Measurements from ENCODE around the gene TMEM185B.
"Not testable (repeated sequence)": the region's sequence is repeated elsewhere in the genome, so short reads cannot be mapped to it uniquely, and the experiment has no call there.

Gene TMEM185B

DNA sequence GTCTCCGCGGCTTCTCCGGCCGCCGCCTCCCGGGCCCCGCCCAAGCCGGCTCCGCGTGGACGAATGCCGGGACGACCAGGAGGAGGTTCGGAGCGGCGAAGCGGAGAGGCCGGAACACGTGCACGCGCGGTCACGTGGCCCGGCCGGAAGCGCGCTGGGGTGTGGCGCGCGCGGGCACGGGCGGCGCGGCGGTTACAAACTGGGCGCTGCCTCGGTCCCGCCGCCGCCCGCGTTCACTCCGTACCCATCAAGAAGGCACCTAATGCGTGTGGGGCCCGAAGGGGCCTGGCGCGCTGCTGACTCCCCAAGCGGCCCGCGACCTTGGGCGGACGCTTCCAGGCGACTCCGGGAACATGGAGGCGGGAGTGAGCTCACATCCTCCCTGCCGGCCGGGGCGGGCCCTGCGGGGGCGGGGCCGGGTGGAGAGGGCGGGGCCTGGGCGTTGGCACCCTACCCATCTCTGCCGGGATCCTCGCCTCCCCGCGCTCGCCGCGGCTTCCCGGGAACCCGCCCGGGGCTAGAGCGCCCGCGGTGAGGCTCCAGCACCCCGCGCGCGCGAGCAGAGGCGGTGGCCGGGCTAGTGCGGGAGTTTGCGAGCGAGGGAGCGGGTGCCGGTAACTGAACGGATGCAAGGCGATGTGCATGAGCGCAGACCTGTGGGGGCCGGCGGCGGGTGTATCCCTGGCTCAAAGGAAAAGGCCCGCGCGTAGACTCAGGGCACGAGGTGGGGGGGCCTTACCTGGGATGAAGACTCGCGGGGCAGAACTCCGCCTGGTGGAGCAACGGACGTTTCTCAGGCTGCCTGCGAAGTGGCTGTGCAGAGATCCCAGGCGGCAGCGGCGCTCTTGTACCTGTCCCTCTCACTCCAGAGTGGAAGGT is at the start of gene TMEM185B:
Gene TMEM185B (minus strand): TSS at position 367 of the 879 bp plus-strand sequence. CDS start 424 bp downstream, outside the sequence.
- Mint-ChIP-seq H3K9me3 (no peaks in the 10 kb centered on the region), H3K27ac (peak within 1 kb of the TSS; percentile 94), H3K4me1 (peaks cover 42 to 77% of the 10 kb centered on the region in 2 donors), H3K27me3 (no peaks in the 10 kb centered on the region), H3K36me3 (peaks cover 28 to 42% of the 10 kb centered on the region in 2 donors), H3K4me3 (peak within 1 kb of the TSS; percentile 88 to 91)
- DNase-seq (peak; percentile 92), ATAC-seq (replicated peaks) (peak; percentile 92)

DNA sequence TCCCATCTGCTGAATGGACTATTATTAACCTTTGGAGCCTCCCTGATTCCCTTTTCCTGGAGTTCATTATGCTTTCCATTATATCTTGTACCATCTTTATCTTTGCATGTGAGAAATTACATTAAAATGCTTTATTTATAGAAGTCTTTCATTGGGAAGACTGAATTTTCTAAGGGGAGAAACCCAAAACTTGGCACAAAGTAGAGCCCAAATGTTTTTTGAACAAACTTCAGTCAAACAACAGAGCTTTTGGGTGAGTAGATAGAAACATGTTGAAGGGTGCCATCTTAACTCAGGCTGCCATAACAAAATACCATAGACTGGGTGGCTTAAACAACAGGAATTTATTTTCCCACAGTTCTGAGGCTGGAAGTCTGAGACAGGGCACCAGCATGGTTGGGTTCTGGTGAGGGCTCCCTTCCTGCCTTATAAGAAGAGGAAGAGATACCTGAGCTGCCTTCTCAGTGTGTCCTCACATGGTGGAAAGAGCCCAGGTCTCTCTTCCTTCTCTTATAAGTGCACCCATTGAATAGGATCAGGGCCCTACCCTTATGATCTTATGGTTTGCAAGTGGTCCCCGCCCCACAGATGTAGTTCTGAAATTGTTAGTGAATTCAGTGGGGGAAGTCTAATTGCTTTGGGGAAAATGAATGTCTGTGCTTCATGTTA is 48.6 kb upstream of the TMEM185B start:
- Mint-ChIP-seq H3K4me3 (no peak overlapping the region), H3K27ac (no peak overlapping the region), H3K27me3 (no peaks in the 10 kb centered on the region), H3K4me1 (peaks cover 44 to 61% of the 10 kb centered on the region in 2 donors), H3K36me3 (peaks cover 54 to 58% of the 10 kb centered on the region in 2 donors), H3K9me3 (peaks cover 0 to 13% of the 10 kb centered on the region in 2 donors)
- ATAC-seq (replicated peaks), result peak; percentile 60 to 77
- no peak for DNase-seq

DNA sequence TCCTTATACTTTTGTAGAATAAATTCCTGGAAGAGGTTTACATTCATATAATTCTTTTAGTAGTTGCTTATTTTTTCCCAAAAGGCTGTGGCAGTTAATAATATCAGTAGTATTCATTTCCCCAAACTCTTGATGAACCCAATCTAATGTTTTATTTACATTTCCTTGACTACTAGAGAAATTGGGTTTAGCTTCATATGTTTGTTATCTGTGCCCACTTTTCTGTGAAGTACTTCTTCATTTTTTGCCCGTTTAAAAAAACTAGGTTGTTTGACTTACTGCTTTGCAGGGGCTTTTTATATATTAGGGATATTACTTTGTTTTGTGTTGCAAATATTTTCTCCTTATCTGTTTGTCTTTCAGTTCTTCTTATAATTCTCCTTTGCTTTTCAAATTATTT is 46.6 kb upstream of the TMEM185B start:
- H3K27ac Mint-ChIP-seq, result peak overlapping the region; percentile 20
- H3K27me3 Mint-ChIP-seq, result no peaks in the 10 kb centered on the region
- H3K9me3 Mint-ChIP-seq, result peaks cover 0 to 8% of the 10 kb centered on the region in 2 donors
- no peak for ATAC-seq (replicated peaks)
- H3K36me3 Mint-ChIP-seq, result peaks cover 52 to 56% of the 10 kb centered on the region in 2 donors
- peaks cover 43 to 77% of the 10 kb centered on the region in 2 donors for H3K4me1 Mint-ChIP-seq
- H3K4me3 Mint-ChIP-seq, result no peak overlapping the region
- no peak for DNase-seq

DNA sequence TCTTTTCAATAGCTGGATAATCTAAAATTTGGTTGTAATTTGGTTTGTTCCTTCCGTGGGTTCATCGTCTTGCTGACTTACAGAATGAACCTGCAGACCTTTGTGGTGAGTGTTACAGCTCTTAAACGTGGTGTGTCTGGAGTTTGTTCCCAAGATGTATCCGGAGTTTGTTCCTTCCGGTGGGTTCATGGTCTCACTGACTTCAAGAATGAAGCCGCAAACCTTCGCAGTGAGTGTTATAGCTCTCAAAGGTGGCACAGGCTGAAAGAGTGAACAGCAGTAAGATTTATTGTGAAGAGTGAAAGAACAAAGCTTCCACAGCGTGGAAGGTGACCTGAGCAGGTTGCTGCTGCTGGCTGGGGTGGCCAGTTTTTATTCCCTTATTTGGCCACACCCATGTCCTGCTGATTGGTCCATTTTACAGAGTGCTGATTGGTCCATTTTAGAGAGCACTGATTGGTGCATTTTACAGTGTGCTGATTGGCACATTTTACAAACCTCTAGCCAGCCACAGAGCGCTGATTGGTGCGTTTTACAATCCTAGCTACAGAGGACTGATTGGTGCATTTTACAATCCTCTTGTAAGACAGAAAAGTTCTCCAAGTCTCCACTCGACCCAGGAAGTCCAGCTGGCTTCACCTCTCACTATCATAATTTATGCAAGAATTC is 46.0 kb upstream of the TMEM185B start:
- peaks cover 46 to 81% of the 10 kb centered on the region in 2 donors for H3K4me1 Mint-ChIP-seq
- no peaks in the 10 kb centered on the region for H3K27me3 Mint-ChIP-seq
- DNase-seq (no peak), ATAC-seq (replicated peaks) (no peak)
- H3K27ac Mint-ChIP-seq, result no peak overlapping the region
- peaks cover 52 to 59% of the 10 kb centered on the region in 2 donors for H3K36me3 Mint-ChIP-seq
- no peak overlapping the region for H3K4me3 Mint-ChIP-seq
- H3K9me3 Mint-ChIP-seq, result peaks cover 0 to 8% of the 10 kb centered on the region in 2 donors

DNA sequence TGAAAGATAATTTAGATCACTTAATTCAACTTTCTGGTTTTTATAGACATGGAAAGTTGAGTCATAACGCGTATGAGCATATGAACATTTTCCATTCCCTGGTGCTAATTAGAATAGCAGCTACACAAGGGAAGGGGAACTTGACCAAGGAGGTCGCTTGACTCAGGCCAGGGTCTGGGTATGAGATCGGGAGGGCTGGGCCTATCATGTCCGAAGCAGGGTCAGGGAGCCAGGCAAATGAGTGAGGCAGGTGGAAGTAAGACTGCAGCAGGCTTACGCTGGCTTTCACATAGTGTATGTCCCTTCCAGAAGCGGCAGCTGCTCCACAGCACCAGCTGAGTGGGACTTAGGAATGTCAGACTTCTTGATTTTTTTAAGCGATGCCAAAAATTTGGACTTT is 44.1 kb upstream of the TMEM185B start:
- ATAC-seq (replicated peaks) (peak; percentile 40 to 86), DNase-seq (no peak)
- Mint-ChIP-seq H3K27ac (no peak overlapping the region), H3K4me1 (peaks cover 41 to 64% of the 10 kb centered on the region in 2 donors), H3K27me3 (no peaks in the 10 kb centered on the region), H3K36me3 (peaks cover 38 to 51% of the 10 kb centered on the region in 2 donors), H3K9me3 (peaks cover 0 to 6% of the 10 kb centered on the region in 2 donors), H3K4me3 (peak overlapping the region; percentile 48 to 73)

DNA sequence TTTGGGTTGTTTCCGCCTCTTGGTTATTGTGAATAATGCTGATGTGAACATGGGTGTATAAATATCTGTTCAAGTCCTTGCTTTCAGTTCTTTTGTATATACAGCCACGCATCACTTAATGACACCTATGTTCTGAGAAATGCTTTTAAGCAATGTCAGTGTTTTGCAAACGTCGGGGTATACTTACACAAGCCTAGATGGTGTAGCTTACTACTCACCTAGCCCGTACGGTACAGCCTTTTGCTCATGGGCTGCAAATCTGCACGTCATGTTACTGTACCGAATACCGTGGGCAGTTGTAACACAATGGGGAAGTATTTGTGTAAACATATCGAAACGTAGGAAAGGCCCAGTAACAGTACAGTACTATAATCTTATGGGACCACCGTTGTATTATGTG is 41.8 kb upstream of the TMEM185B start:
- DNase-seq (no peak), ATAC-seq (replicated peaks) (peak; percentile 47 to 56)
- H3K9me3 Mint-ChIP-seq, result peaks cover 7% of the 10 kb centered on the region in 2 donors
- H3K36me3 Mint-ChIP-seq, result peaks cover 30 to 42% of the 10 kb centered on the region in 2 donors
- H3K27ac Mint-ChIP-seq, result no peak overlapping the region
- peaks cover 22 to 41% of the 10 kb centered on the region in 2 donors for H3K4me1 Mint-ChIP-seq
- no peaks in the 10 kb centered on the region for H3K27me3 Mint-ChIP-seq
- H3K4me3 Mint-ChIP-seq, result peak overlapping the region; percentile 55 to 71

DNA sequence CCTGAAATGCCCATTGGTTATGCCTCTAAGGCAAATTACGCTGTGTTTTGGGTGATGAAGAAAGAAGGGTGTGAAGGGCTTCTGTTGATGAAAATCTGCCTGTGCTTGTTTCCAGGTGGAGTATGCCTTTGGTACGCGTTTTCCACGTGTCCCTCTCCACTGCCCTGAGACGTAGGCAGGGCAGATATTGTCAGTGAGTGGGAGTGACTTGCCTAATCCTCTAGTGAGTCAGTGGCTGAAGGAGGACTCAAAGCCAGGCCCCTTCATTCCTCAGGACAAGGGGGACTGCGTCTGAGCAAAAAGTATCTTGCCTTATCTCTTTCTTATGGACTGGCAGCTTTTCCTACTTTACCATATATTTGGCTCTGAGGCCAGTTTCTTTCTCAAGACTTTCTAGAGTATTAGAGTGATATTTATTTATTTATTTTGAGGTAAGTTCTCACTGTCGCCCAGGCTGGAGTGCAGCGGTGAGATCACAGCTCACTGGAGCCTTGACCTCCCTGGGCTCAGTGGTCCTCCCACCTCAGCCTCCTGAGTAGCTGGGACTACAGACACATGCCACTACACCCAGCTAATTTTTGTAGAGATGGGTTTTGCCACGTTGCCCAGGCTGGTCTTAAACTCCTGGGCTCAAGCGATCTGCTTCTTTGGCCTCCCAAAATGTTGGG is 39.7 kb upstream of the TMEM185B start:
- Mint-ChIP-seq H3K4me3 (no peak overlapping the region), H3K27ac (no peak overlapping the region)
- DNase-seq, result no peak

DNA sequence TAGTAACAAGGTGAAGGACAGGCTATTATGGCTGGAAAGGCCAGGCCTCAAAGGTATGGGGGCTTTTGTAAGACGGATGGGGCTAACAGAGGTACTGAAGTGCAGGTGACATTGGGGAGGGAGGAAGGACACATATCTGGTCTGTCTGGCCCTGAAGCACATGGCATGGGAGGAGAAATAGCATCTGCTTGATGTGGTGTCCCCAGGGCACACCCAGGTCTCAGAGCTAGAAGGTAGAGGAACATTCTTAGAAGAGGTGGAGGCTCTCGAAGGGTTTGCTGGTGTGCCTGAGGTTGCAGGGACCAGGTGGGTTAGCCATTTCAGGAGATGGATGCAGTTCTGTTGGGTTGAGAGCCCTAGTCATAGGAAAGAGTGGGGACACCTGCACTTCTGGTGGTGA is 39.0 kb upstream of the TMEM185B start:
- no peaks in the 10 kb centered on the region for H3K27me3 Mint-ChIP-seq
- ATAC-seq (replicated peaks), result peak; percentile 12 to 33
- no peak overlapping the region for H3K4me3 Mint-ChIP-seq
- H3K36me3 Mint-ChIP-seq, result peaks cover 38 to 43% of the 10 kb centered on the region in 2 donors
- peaks cover 28 to 40% of the 10 kb centered on the region in 2 donors for H3K4me1 Mint-ChIP-seq
- H3K9me3 Mint-ChIP-seq, result peaks cover 11 to 12% of the 10 kb centered on the region in 2 donors
- H3K27ac Mint-ChIP-seq, result no peak overlapping the region
- DNase-seq, result no peak

More for the DNA sequence above, 39.7 kb upstream of the TMEM185B start:
- Mint-ChIP-seq H3K4me1 (peaks cover 26 to 39% of the 10 kb centered on the region in 2 donors), H3K9me3 (peaks cover 11 to 12% of the 10 kb centered on the region in 2 donors), H3K27me3 (no peaks in the 10 kb centered on the region), H3K36me3 (peaks cover 34 to 41% of the 10 kb centered on the region in 2 donors)
- no peak for ATAC-seq (replicated peaks)

DNA sequence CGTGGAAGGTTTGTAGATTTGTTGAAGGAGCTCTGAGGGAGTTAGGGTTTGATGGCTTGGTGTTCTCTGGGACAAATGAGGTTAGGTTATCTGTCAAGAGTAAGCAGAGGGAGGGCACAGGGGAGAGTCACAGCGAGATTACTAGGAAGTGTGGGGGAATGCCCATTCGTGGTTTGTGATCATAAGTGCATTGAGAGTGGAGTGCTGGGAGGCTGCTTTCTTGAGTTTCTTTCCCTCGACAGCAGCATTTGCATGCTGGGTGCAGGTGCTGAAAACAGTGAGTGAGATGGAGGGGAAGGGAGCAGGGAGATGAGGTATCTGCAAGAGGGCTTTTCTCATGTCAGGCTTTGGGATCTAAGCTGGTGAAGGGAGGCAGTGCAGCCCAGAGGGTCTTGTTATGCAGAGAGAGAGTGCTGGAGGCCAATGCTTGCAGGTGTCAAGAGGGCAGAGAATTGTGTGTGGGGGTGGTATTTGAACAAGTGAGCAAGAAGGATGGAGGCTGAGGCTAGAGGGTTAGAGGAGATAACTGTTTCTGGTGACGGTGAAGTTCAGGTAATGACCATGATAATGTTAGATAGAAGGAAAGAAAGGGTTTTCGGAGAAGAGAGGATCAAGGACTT is 38.3 kb upstream of the TMEM185B start:
- DNase-seq (peak; percentile 83), ATAC-seq (replicated peaks) (peak; percentile 96 to 97)
- Mint-ChIP-seq H3K9me3 (peaks cover 11 to 12% of the 10 kb centered on the region in 2 donors), H3K4me1 (peaks cover 27 to 40% of the 10 kb centered on the region in 2 donors), H3K27me3 (no peaks in the 10 kb centered on the region), H3K36me3 (peaks cover 41 to 42% of the 10 kb centered on the region in 2 donors), H3K27ac (no peak overlapping the region), H3K4me3 (no peak overlapping the region)

DNA sequence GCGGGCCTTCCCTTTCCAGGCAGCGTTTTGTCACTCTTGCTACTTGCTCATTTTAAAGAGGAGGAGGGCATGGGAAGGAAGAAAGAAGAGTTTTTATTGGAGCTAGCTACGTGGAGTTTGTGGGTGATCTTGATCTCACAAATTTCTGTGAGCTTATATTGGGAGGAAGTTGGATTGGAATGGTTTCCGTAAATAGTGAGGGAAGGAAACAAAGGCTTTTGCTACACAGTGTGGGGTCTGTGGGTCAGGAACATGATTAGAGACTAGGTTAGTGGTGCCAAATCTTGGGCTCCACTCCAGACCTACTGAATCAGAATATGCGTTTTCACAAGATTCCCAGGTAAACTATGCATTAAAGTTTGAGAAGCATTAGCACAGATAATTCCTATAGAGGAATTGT is 37.5 kb upstream of the TMEM185B start:
- H3K27me3 Mint-ChIP-seq, result no peaks in the 10 kb centered on the region
- peak overlapping the region; percentile 14 to 72 for H3K4me3 Mint-ChIP-seq
- peaks cover 48 to 49% of the 10 kb centered on the region in 2 donors for H3K36me3 Mint-ChIP-seq
- H3K27ac Mint-ChIP-seq, result no peak overlapping the region
- DNase-seq, result no peak
- no peak for ATAC-seq (replicated peaks)
- peaks cover 14 to 15% of the 10 kb centered on the region in 2 donors for H3K9me3 Mint-ChIP-seq
- peaks cover 34 to 45% of the 10 kb centered on the region in 2 donors for H3K4me1 Mint-ChIP-seq

DNA sequence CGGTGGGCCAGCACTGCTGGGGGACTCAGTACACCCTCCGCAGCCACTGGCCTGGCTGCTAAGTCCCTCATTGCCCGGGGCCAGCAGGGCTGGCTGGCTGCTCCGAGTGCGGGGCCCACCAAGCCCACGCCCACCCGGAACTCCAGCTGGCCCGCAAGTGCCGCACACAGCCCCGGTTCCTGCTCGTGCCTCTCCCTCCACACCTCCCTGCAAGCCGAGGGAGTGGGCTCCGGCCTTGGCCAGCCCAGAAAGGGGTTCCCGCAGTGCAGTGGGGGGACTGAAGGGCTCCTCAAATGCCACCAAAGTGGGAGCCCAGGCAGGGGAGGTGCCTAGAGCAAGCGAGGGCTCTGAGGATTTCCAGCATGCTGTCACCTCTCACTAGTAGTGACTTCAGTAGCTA is 36.7 kb upstream of the TMEM185B start:
- not testable (repeated sequence) for ATAC-seq (replicated peaks); H3K27me3 Mint-ChIP-seq; DNase-seq; H3K27ac Mint-ChIP-seq
- Mint-ChIP-seq H3K9me3 (peaks cover 14 to 15% of the 10 kb centered on the region in 2 donors), H3K4me1 (peaks cover 33 to 45% of the 10 kb centered on the region in 2 donors), H3K4me3 (peak overlapping the region; percentile 14 to 72), H3K36me3 (peaks cover 51 to 55% of the 10 kb centered on the region in 2 donors)

DNA sequence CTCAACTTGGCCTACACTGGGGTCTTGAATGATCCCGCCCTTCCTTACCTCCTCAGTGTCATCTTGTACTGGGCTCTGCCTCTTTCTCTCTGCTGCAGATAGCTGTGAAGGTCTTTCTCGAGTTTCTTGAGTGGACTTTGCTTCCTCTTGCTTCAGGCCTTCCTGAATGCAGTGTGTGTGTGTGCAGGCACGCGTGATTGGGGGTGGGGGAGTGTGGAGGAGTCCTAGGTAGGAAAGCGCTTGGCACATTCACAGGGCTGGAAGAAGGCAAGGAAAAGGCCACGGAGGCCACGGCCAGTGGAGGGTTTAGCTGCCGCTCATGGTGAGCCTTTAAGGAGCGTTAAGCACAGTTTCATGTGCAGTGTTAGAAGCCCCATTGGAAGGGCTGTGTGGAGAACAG is 35.0 kb upstream of the TMEM185B start:
- Mint-ChIP-seq H3K4me3 (peak overlapping the region; percentile 63 to 66), H3K27ac (peak overlapping the region; percentile 52), H3K27me3 (no peaks in the 10 kb centered on the region), H3K9me3 (peaks cover 14 to 15% of the 10 kb centered on the region in 2 donors), H3K4me1 (peaks cover 41 to 55% of the 10 kb centered on the region in 2 donors), H3K36me3 (peaks cover 61 to 63% of the 10 kb centered on the region in 2 donors)
- ATAC-seq (replicated peaks) (no peak), DNase-seq (no peak)

DNA sequence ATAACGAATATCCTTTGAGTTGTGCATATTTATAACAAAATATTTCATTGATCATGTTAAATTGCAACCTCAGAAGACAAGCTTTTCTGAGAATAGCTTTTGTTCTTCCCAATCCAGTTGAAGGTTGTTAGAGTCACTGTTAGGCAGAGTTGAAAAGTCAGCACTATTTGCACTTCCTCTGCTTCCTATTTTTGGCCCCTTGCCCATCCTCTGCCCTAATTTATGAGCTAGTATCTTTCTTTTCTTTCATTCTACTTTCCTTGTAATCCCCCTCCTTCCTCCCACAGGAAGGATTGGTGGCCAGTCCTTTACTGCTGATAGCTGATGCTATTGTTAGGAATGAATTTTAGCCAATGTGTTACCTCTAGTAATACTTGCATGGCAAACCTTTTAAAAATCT is 34.3 kb upstream of the TMEM185B start:
- no peaks in the 10 kb centered on the region for H3K27me3 Mint-ChIP-seq
- ATAC-seq (replicated peaks) (no peak), DNase-seq (no peak)
- H3K36me3 Mint-ChIP-seq, result peaks cover 62 to 63% of the 10 kb centered on the region in 2 donors
- H3K9me3 Mint-ChIP-seq, result peaks cover 14 to 15% of the 10 kb centered on the region in 2 donors
- peak overlapping the region; percentile 37 for H3K27ac Mint-ChIP-seq
- peaks cover 41 to 55% of the 10 kb centered on the region in 2 donors for H3K4me1 Mint-ChIP-seq
- peak overlapping the region; percentile 63 to 66 for H3K4me3 Mint-ChIP-seq
